ENCODE data around the gene ZNF22. TPM values are rescaled to one million over a fixed set of nuclear protein-coding genes. Genes with fewer than 3 reads are reported as not detected.

ZNF22 gene
- total RNA-seq, 4 donors from 2014 or later, result 3.6 to 14.5 (median 8.0) TPM

DNA sequence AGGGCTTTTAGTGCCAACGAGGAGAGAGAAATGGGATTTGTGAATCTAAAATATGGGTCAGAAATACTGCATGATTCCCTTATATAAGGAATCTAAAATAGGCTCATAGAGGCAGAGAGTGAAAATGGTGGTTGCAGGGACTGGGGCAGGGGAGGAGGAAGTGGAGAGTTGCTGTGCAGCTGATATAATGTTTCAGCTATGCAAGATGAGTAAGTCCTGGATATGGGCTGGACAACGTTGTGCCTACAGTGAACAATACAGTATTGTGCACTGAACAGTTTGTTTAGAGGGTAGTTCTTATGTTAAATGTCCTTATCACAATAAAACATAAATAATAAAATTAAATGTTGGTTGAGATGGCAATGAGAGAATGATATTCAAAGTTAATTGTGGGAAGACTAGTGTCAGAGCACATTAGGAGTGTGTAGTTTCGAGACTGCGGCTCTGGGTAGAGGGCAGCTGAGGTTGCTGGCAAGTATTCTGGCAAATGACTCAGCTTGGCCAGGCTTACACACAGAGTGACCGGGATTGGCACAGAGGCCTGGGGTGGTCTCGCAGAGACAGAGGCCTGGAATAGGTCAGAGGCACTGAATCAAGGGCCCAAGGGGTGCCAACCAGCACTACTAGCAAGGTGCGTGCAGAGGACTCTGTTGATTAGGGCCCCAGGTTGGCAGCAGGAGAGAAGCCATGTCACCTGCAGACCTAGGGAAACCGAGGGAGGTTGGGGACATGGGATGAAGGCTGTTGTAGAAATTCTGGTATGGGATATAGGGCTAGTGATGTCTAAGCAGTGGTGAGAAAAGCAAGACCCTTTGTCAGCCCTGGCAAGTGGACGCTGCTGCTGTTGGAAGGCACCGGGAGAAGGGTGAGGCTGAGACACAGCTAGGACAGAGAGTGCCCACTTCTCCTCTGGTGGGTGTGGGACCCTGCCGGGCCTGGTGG, 19.3 kb upstream of the ZNF22 start:
- intact Hi-C loops (cut with DNase I), result no loop called here
- Histone ChIP-seq H3K27ac (peak overlapping the region; percentile 47 to 86 (median 82)), H3K27me3 (no peaks in the 10 kb centered on the region), H3K4me3 (peak overlapping the region in 1 of 4 donors; percentile 24), H3K9me3 (no peaks in the 10 kb centered on the region), H3K36me3 (peaks cover 0 to 8% (median 0%) of the 10 kb centered on the region in 3 donors), H3K4me1 (peaks cover 55 to 100% (median 79%) of the 10 kb centered on the region in 3 donors)
- no peak for DNase-seq
- TF ChIP-seq, protein P1, sequence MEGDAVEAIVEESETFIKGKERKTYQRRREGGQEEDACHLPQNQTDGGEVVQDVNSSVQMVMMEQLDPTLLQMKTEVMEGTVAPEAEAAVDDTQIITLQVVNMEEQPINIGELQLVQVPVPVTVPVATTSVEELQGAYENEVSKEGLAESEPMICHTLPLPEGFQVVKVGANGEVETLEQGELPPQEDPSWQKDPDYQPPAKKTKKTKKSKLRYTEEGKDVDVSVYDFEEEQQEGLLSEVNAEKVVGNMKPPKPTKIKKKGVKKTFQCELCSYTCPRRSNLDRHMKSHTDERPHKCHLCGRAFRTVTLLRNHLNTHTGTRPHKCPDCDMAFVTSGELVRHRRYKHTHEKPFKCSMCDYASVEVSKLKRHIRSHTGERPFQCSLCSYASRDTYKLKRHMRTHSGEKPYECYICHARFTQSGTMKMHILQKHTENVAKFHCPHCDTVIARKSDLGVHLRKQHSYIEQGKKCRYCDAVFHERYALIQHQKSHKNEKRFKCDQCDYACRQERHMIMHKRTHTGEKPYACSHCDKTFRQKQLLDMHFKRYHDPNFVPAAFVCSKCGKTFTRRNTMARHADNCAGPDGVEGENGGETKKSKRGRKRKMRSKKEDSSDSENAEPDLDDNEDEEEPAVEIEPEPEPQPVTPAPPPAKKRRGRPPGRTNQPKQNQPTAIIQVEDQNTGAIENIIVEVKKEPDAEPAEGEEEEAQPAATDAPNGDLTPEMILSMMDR (IDR thresholded peaks at IDR 0.05), result no peak
- no peak for TF ChIP-seq POLR2A (IDR thresholded peaks at IDR 0.05)
- 56 to 61% methylated on average over 9 to 10 of the region's 11 CpGs for WGBS, 2 donors

DNA sequence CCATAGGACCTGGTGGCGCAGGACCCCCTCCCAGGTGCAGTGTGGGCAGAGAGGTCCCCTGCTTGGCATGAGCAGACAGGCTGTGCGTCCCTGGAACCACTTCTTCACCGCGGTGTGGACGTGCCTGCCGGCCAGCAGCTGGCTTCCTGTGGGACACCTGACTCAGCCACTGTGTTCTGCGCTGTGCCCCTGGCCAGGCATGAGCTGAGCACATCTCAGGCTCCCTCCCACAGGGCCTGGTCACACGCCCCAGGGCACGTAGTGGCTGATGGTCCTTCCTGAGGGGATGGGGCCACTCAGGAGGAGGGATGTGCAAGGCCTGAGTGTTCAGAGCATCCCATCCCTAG, 18.6 kb upstream of the ZNF22 start:
- no peak for DNase-seq
- no peaks in the 10 kb centered on the region for H3K9me3 ChIP-seq
- H3K27ac ChIP-seq, result peak overlapping the region; percentile 41 to 86 (median 82)
- intact Hi-C loops (cut with DNase I), result no loop called here
- 84 to 100% methylated on average over 1 to 2 of the region's 9 CpGs for WGBS, 2 donors
- H3K4me3 ChIP-seq, result no peak overlapping the region
- TF ChIP-seq, protein P1 (IDR thresholded peaks at IDR 0.05), result no peak
- TF ChIP-seq POLR2A (IDR thresholded peaks at IDR 0.05), result no peak
- H3K36me3 ChIP-seq, result peaks cover 0 to 7% (median 0%) of the 10 kb centered on the region in 3 donors
- peaks cover 55 to 100% (median 81%) of the 10 kb centered on the region in 3 donors for H3K4me1 ChIP-seq
- no peaks in the 10 kb centered on the region for H3K27me3 ChIP-seq

DNA sequence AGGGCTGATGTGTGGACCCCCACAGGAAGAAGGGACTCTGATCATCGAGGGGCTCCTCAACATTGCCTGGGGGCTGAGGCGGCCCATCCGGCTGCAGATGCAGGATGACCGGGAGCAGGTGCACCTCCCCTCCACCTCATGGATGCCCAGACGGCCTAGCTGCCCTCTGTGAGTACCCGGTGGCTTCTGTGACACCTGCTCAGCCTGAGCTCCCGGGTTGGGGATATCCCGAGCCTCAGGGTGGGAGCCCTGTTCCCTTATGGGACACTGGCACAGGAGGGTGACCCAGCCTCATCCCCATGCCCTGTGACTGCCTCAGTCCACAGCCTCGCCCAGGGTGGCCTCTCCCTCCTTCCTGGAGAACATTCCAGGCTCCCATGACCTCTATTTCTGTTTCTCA, 18.2 kb upstream of the ZNF22 start:
- TF ChIP-seq, protein P1 (IDR thresholded peaks at IDR 0.05), result no peak
- no peak for TF ChIP-seq POLR2A (IDR thresholded peaks at IDR 0.05)
- no peak for DNase-seq
- H3K4me1 ChIP-seq, result peaks cover 51 to 98% (median 82%) of the 10 kb centered on the region in 3 donors

DNA sequence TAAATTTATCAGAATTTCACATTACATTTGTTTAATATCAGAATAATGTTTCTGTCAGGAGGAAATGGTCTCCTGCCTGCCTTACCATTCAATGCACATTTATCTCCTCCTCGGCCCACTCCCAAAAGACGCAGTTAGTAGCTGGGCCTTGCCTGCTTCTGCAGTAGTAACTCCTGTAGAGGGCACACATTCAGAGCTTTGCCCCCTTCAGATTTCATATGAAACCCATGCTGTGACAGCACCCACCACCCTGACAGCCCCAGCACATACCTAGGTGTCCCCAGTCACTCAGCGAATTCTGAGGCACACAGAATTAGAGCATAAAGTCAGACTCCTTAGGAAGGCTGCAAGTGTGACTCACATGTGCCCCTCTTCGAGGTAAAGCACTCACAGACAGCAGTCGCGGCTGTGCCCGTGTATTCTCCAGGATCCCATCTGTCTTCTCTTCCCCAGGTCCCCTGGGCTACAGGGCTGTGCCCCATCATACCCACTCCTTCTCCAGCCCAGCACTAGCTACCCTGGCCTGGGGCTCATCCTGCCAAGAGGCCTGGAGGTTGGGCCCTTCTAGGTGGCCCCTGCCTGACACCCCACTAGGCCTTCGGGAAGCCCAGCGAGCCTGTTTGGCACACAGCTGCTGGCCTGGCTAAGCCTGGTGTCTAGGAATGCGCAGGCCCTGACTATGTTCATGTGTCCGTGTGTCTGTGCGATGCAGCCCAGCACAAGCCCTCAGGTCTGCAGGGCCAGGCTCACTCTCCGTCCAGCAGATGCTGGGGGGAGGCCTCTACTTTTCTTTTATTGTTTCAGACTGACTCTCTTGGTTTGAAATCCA, 17.4 kb upstream of the ZNF22 start:
- no peaks in the 10 kb centered on the region for H3K36me3 ChIP-seq
- DNase-seq, result no peak
- no peak overlapping the region for H3K4me3 ChIP-seq
- H3K27me3 ChIP-seq, result no peaks in the 10 kb centered on the region
- peak overlapping the region in 3 of 4 donors; percentile 24 to 81 (median 62) for H3K27ac ChIP-seq
- H3K4me1 ChIP-seq, result peaks cover 44 to 90% (median 74%) of the 10 kb centered on the region in 3 donors
- 83 to 91% methylated on average over 7 of the region's 13 CpGs for WGBS, 2 donors
- TF ChIP-seq, protein P1 (IDR thresholded peaks at IDR 0.05), result no peak
- TF ChIP-seq POLR2A (IDR thresholded peaks at IDR 0.05), result no peak
- intact Hi-C loops (cut with DNase I), result no loop called here
- no peaks in the 10 kb centered on the region for H3K9me3 ChIP-seq

More for the DNA sequence above, 18.2 kb upstream of the ZNF22 start:
- Histone ChIP-seq H3K27ac (peak overlapping the region in 3 of 4 donors; percentile 81 to 86 (median 84)), H3K36me3 (peaks cover 0 to 3% (median 0%) of the 10 kb centered on the region in 3 donors), H3K4me3 (no peak overlapping the region), H3K27me3 (no peaks in the 10 kb centered on the region), H3K9me3 (no peaks in the 10 kb centered on the region)
- WGBS, 2 donors, result 70 to 76% methylated on average over 1 to 8 of the region's 9 CpGs
- intact Hi-C loops (cut with DNase I), result no loop called here
